ENCODE data around the gene UNK. TPM values are rescaled to one million over a fixed set of nuclear protein-coding genes. Genes with fewer than 3 reads are reported as not detected.
A peak's percentile ranks its signal among the peaks of the same experiment; 100 is the strongest.

The UNK gene
- total and polyA plus RNA-seq, 2 of the 13 experiments (the other 11 are each of a cell fraction or from before 2014, with no cell fraction given) = 31.6 to 33.0 TPM

- peak; percentile 28; the same call in 1 of the 2 replicates for TF ChIP-seq ZNF430 (CRISPR knock-in tag; IDR thresholded peaks at IDR 0.05)
- peak; percentile 57 for TF ChIP-seq THAP11 (CRISPR knock-in tag; IDR thresholded peaks at IDR 0.05)
- 0 out of 2 replicates have a peak, but pooled peaks have one; percentile 70 for TF ChIP-seq ZMYM2 (CRISPR knock-in tag; IDR thresholded peaks at IDR 0.05)
- no peak for TF ChIP-seq ZNF737 (CRISPR knock-in tag; IDR thresholded peaks at IDR 0.05; ENCODE audit: borderline replicate concordance)
- peak; percentile 73; the same call in 1 of the 2 replicates for TF ChIP-seq ZBTB43 (CRISPR knock-in tag; conservative IDR thresholded peaks at IDR 0.05)
- peak; percentile 73 for TF ChIP-seq REXO4 (CRISPR knock-in tag; IDR thresholded peaks at IDR 0.05; ENCODE audit: borderline replicate concordance)
- no peak for TF ChIP-seq ZNF644 (CRISPR knock-in tag; IDR thresholded peaks at IDR 0.05; ENCODE audit: low read depth)
- TF ChIP-seq SKI (IDR thresholded peaks at IDR 0.05; ENCODE audit: partially characterized antibody) = peak; percentile 69
- TF ChIP-seq TEAD3 (CRISPR knock-in tag; optimal IDR thresholded peaks at IDR 0.05; ENCODE audit: borderline replicate concordance) = no peak
- TF ChIP-seq ATF3 (CRISPR knock-in tag; IDR thresholded peaks at IDR 0.05) = peak; percentile 12; the same call in 1 of the 2 replicates
- TF ChIP-seq CBX2 (IDR thresholded peaks at IDR 0.05; ENCODE audit: low read depth, low read length) = no peak
- TF ChIP-seq CBX2 (CRISPR knock-in tag; IDR thresholded peaks at IDR 0.05; ENCODE audit: low read depth) = no peak
- no peak for TF ChIP-seq HMGXB3 (CRISPR knock-in tag; IDR thresholded peaks at IDR 0.05; ENCODE audit: borderline replicate concordance)
- peak; percentile 93 for TF ChIP-seq ZNF431 (CRISPR knock-in tag; IDR thresholded peaks at IDR 0.05; ENCODE audit: borderline replicate concordance, low read depth)
- TF ChIP-seq SYNCRIP (IDR thresholded peaks at IDR 0.05; ENCODE audit: insufficient read depth, low read depth, low read length) = no peak
- no peak for TF ChIP-seq NR1H2 (CRISPR knock-in tag; IDR thresholded peaks at IDR 0.05; ENCODE audit: borderline replicate concordance, low read depth)
- no peak; the same call in 1 of the 2 replicates for TF ChIP-seq PREB (CRISPR knock-in tag; IDR thresholded peaks at IDR 0.05)
- peak; percentile 29; the same call in 1 of the 2 replicates for TF ChIP-seq KMT2A (CRISPR knock-in tag; IDR thresholded peaks at IDR 0.05)
- no peak; the same call in 1 of the 2 replicates for TF ChIP-seq SIX1 (CRISPR knock-in tag; IDR thresholded peaks at IDR 0.05; ENCODE audit: borderline replicate concordance)
- no peak for TF ChIP-seq TAF15 (IDR thresholded peaks at IDR 0.05; ENCODE audit: low read depth, low read length, poor library complexity, severe bottlenecking)
- no peak for TF ChIP-seq SETDB1 (CRISPR knock-in tag; IDR thresholded peaks at IDR 0.05; ENCODE audit: borderline replicate concordance)
- no peak for TF ChIP-seq RELA (CRISPR knock-in tag; IDR thresholded peaks at IDR 0.05)
- 0 out of 2 replicates have a peak, but pooled peaks have one; percentile 47 for TF ChIP-seq ZNF234 (CRISPR knock-in tag; conservative IDR thresholded peaks at IDR 0.05)
Measured at GRCh38 chr17:75753514-75754377, 30.9 kb upstream of the UNK start (continued).

Measured in HepG2 (cell line).